Neuronal stem cell (in vitro differentiated cells): ENCODE results near the gene PLLP.

ENCODE experiments used
- DNase-seq: peaks from one replicate; pipeline ENCODE4 v3.0.0-alpha.2; 2013; ENCODE audit warnings: low spot score
- H2AFZ ChIP-seq: one replicate; pipeline ENCODE4 v1.6.1; 2013; ENCODE audit warnings: mild to moderate bottlenecking, low read length, inconsistent platforms
- H2AK5ac ChIP-seq: 2 replicates; pipeline ENCODE4 v1.6.1; 2013; ENCODE audit warnings: low read depth, mild to moderate bottlenecking, inconsistent platforms, low read length, moderate library complexity, mixed read lengths
- H2BK120ac ChIP-seq: 2 replicates; pipeline ENCODE4 v1.6.1; 2013; ENCODE audit warnings: low read depth, mild to moderate bottlenecking, inconsistent platforms, low read length, moderate library complexity, mixed read lengths
- H2BK12ac ChIP-seq: one replicate; pipeline ENCODE4 v1.6.1; 2013; ENCODE audit warnings: low read length, inconsistent platforms
- H2BK15ac ChIP-seq: 2 replicates; pipeline ENCODE4 v1.6.1; 2013; ENCODE audit warnings: mild to moderate bottlenecking, low read length, inconsistent platforms, mixed read lengths
- H2BK5ac ChIP-seq: one replicate; pipeline ENCODE4 v1.6.1; 2013; ENCODE audit warnings: inconsistent platforms, mild to moderate bottlenecking, low read length, moderate library complexity
- H3K14ac ChIP-seq: one replicate; pipeline ENCODE4 v1.6.1; 2013; ENCODE audit warnings: low read length, inconsistent platforms
- H3K18ac ChIP-seq: 2 replicates; pipeline ENCODE4 v1.6.1; 2013; ENCODE audit warnings: low read length, inconsistent platforms
- H3K23ac ChIP-seq: 2 replicates; pipeline ENCODE4 v1.6.1; 2013; ENCODE audit warnings: low read depth, mild to moderate bottlenecking, mixed read lengths, low read length, inconsistent platforms; ENCODE audit not compliant: poor library complexity
- H3K27ac ChIP-seq: replicated peaks from 3 replicates; pipeline ENCODE4 v1.5.1; 2013; ENCODE audit warnings: low read length, inconsistent platforms
- H3K27me3 ChIP-seq, 3 experiments: 2 replicates each; pipeline ENCODE4 v1.6.1; 2013; ENCODE audit warnings: low read length in 3 of 3, mild to moderate bottlenecking in 2 of 3, inconsistent platforms in 1 of 3, low read depth in 1 of 3, mixed read lengths in 1 of 3, moderate library complexity in 1 of 3; ENCODE audit not compliant: control insufficient read depth in 3 of 3, insufficient read depth in 3 of 3
- H3K36me3 ChIP-seq, 2 donors: replicated peaks in 1 of 2; 2 replicates each; pipeline ENCODE4 v1.6.1; 2013; ENCODE audit warnings: low read length in 2 of 2; ENCODE audit not compliant: control insufficient read depth in 2 of 2, insufficient read depth in 2 of 2
- H3K4ac ChIP-seq: 2 replicates; pipeline ENCODE4 v1.6.1; 2013; ENCODE audit warnings: inconsistent platforms, mild to moderate bottlenecking, low read length, moderate library complexity
- H3K4me1 ChIP-seq, 2 donors: 1 replicate in 1 of 2; 2 replicates in 1 of 2; pipeline ENCODE4 v1.6.1; 2013; ENCODE audit warnings: low read length in 2 of 2, low read depth in 1 of 2; ENCODE audit not compliant: control insufficient read depth in 2 of 2, insufficient read depth in 1 of 2
- H3K4me2 ChIP-seq: one replicate; pipeline ENCODE4 v1.6.1; 2013; ENCODE audit warnings: mild to moderate bottlenecking, low read length, inconsistent platforms; ENCODE audit not compliant: insufficient read depth, poor library complexity, severe bottlenecking
- H3K4me3 ChIP-seq, 2 donors: 2 replicates each; pipeline ENCODE4 v1.5.1; 2013; ENCODE audit warnings: low read length in 2 of 2, mild to moderate bottlenecking in 2 of 2, inconsistent platforms in 1 of 2, moderate library complexity in 1 of 2
- H3K79me1 ChIP-seq: one replicate; pipeline ENCODE4 v1.6.1; 2013; ENCODE audit warnings: low read depth, mild to moderate bottlenecking, inconsistent platforms, low read length, moderate library complexity
- H3K9ac ChIP-seq: one replicate; pipeline ENCODE4 v1.6.1; 2013; ENCODE audit warnings: mild to moderate bottlenecking, low read depth, low read length, inconsistent platforms; ENCODE audit not compliant: poor library complexity
- H3K9me3 ChIP-seq, 2 donors: replicated peaks in 1 of 2; 2 replicates each; pipeline versions ENCODE3 to v1.6.1; 2013; ENCODE audit warnings: low read length in 2 of 2, mild to moderate bottlenecking in 2 of 2, inconsistent platforms in 1 of 2, low read depth in 1 of 2, mixed read lengths in 1 of 2, moderate library complexity in 1 of 2; ENCODE audit not compliant: control insufficient read depth in 2 of 2, insufficient read depth in 1 of 2
- H4K8ac ChIP-seq: one replicate; pipeline ENCODE4 v1.6.1; 2013; ENCODE audit warnings: low read depth, mild to moderate bottlenecking, inconsistent platforms, low read length, moderate library complexity
- H4K91ac ChIP-seq: one replicate; pipeline ENCODE4 v1.6.1; 2013; ENCODE audit warnings: low read length, low read depth, mild to moderate bottlenecking, inconsistent platforms; ENCODE audit not compliant: poor library complexity
- WGBS, 2 donors: extraction: QIAGEN DNeasy Blood & Tissue Kit; methylation state at CpG; one replicate each; pipeline ENCODE4 v1.1.7; 2013; ENCODE audit warnings: missing lambda C conversion rate in 2 of 2, mixed read lengths in 1 of 2; ENCODE audit not compliant: insufficient read length in 2 of 2, insufficient replicate concordance in 1 of 2; ENCODE audit errors: extremely low coverage in 2 of 2; 5-methylcytosine and 5-hydroxymethylcytosine counted together

PLLP gene

GRCh38 chr16:57279780-57280638 is 4.5 kb downstream of the PLLP start:
- H2AFZ ChIP-seq = no peak overlapping the region

DNA sequence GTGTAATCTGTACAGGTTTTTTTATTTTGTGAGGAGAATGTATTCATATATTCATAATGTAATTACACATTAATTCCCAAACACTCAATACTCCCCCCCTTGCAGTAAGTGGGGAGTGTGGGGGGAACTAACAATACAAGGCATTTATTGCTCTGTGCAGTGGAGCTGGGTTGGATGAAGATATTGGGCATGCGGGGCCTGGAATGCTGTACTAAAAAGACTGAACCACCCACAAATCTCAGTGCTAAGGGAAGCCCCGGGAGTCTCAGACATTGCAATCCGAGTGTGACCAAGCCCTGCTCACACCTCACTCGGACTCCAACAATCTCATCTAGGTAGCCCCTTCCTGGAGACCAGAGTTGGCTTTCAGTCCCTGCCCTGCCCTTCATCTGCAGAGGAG is 6.0 kb downstream of the PLLP start:
- Histone ChIP-seq H3K4ac (no peak overlapping the region), H4K91ac (no peak overlapping the region), H3K4me1 (peaks cover 2 to 6% of the 10 kb centered on the region in 2 donors), H3K36me3 (no peaks in the 10 kb centered on the region), H3K4me3 (no peak overlapping the region), H2AFZ (no peak overlapping the region), H3K14ac (peak overlapping the region; percentile 42), H2BK5ac (no peak overlapping the region), H3K23ac (no peak overlapping the region), H3K27me3 (peaks cover 0 to 26% (median 8%) of the 10 kb centered on the region in 3 experiments), H3K27ac (no peak overlapping the region), H2BK12ac (peak overlapping the region; percentile 26), H2AK5ac (no peak overlapping the region), H3K9me3 (no peaks in the 10 kb centered on the region), H2BK120ac (no peak overlapping the region), H3K4me2 (no peak overlapping the region), H3K18ac (peak overlapping the region; percentile 13), H2BK15ac (no peak overlapping the region), H4K8ac (no peak overlapping the region), H3K79me1 (no peaks in the 10 kb centered on the region), H3K9ac (no peak overlapping the region)
- WGBS, 2 donors = no CpG with 5 or more reads among the region's 4 CpGs
- DNase-seq = no peak

More at GRCh38 chr16:57279780-57280638, 4.5 kb downstream of the PLLP start:
- H3K79me1 ChIP-seq = no peaks in the 10 kb centered on the region
- H2BK12ac ChIP-seq = no peak overlapping the region
- no peak overlapping the region for H3K4ac ChIP-seq
- H3K36me3 ChIP-seq = no peaks in the 10 kb centered on the region
- no peak overlapping the region for H3K27ac ChIP-seq
- DNase-seq = no peak
- peak overlapping the region; percentile 54 for H2BK15ac ChIP-seq
- H3K14ac ChIP-seq = no peak overlapping the region
- peaks cover 12 to 41% (median 24%) of the 10 kb centered on the region in 3 experiments for H3K27me3 ChIP-seq
- no peak overlapping the region for H3K4me3 ChIP-seq
- H3K4me2 ChIP-seq = no peak overlapping the region
- no peak overlapping the region for H4K8ac ChIP-seq
- peak overlapping the region; percentile 20 for H3K18ac ChIP-seq
- peaks cover 0 to 2% of the 10 kb centered on the region in 2 donors for H3K9me3 ChIP-seq
- H3K23ac ChIP-seq = no peak overlapping the region
- H2AK5ac ChIP-seq = no peak overlapping the region
- no peak overlapping the region for H4K91ac ChIP-seq
- no CpG with 5 or more reads among the region's 7 CpGs for WGBS, 2 donors
- H2BK5ac ChIP-seq = no peak overlapping the region
- no peak overlapping the region for H3K9ac ChIP-seq
- H2BK120ac ChIP-seq = no peak overlapping the region
- peaks cover 4 to 6% of the 10 kb centered on the region in 2 donors for H3K4me1 ChIP-seq

GRCh38 chr16:57277586-57277985 is 6.9 kb downstream of the PLLP start:
- H4K8ac ChIP-seq = no peak overlapping the region
- H3K79me1 ChIP-seq = no peaks in the 10 kb centered on the region
- no peak for DNase-seq
- no peak overlapping the region for H3K18ac ChIP-seq
- no peak overlapping the region for H3K9ac ChIP-seq
- H3K4me1 ChIP-seq = peaks cover 5 to 9% of the 10 kb centered on the region in 2 donors
- H2BK120ac ChIP-seq = no peak overlapping the region
- H3K23ac ChIP-seq = no peak overlapping the region
- no CpG with 5 or more reads among the region's 1 CpG for WGBS, 2 donors
- H3K27me3 ChIP-seq = peaks cover 0 to 17% (median 1%) of the 10 kb centered on the region in 3 experiments
- no peak overlapping the region for H2AFZ ChIP-seq
- no peak overlapping the region for H3K27ac ChIP-seq
- no peak overlapping the region for H3K4me3 ChIP-seq
- no peak overlapping the region for H2BK15ac ChIP-seq
- H2BK12ac ChIP-seq = no peak overlapping the region
- H3K4ac ChIP-seq = no peak overlapping the region
- H3K4me2 ChIP-seq = no peak overlapping the region
- no peak overlapping the region for H4K91ac ChIP-seq
- H3K14ac ChIP-seq = no peak overlapping the region
- H3K9me3 ChIP-seq = no peaks in the 10 kb centered on the region
- H3K36me3 ChIP-seq = no peaks in the 10 kb centered on the region
- H2AK5ac ChIP-seq = no peak overlapping the region
- H2BK5ac ChIP-seq = no peak overlapping the region

GRCh38 chr16:57276596-57276995 is 7.9 kb downstream of the PLLP start:
- Histone ChIP-seq H3K36me3 (no peaks in the 10 kb centered on the region), H2BK120ac (no peak overlapping the region), H3K14ac (no peak overlapping the region), H3K23ac (no peak overlapping the region), H3K27ac (no peak overlapping the region), H2AK5ac (no peak overlapping the region), H3K4me2 (no peak overlapping the region), H4K91ac (no peak overlapping the region), H3K4ac (no peak overlapping the region), H3K9ac (no peak overlapping the region), H4K8ac (no peak overlapping the region), H2BK15ac (no peak overlapping the region), H2AFZ (peak overlapping the region; percentile 50), H3K9me3 (no peaks in the 10 kb centered on the region), H3K4me1 (peaks cover 5 to 9% of the 10 kb centered on the region in 2 donors), H3K4me3 (peak overlapping the region in 1 of 2 donors; percentile 43), H3K27me3 (peaks cover 0 to 7% (median 0%) of the 10 kb centered on the region in 3 experiments), H2BK5ac (no peak overlapping the region), H3K79me1 (no peaks in the 10 kb centered on the region), H3K18ac (no peak overlapping the region), H2BK12ac (no peak overlapping the region)
- WGBS, 2 donors = no CpG with 5 or more reads among the region's 5 CpGs
- DNase-seq = no peak
